Stomach (tissue), 4 donors: ENCODE measurements around the gene UBE2S.

Source experiments
- EP300 ChIP-seq: sonication (generic); formaldehyde crosslinking; IDR thresholded peaks from one replicate; pipeline ENCODE4 v1.6.1; 2017; ENCODE audit warnings: antibody characterized with exemption
- POLR2AphosphoS5 ChIP-seq, 3 donors: sonication (generic); formaldehyde crosslinking; IDR thresholded peaks; one replicate each; pipeline ENCODE4 v1.6.1; 2016; ENCODE audit warnings: antibody characterized with exemption in 3 of 3
- TF ChIP-seq, protein P1 (sequence below), 7 experiments: fragments of 450-650 bp in 4 of 7; fragments of 200-600 bp in 3 of 7; sonication (generic) in 3 of 7; IDR thresholded peaks; one replicate each; pipeline ENCODE4 v1.5.1; 2016 to 2019; ENCODE audit warnings: antibody characterized with exemption in 7 of 7, control low read depth in 2 of 7, mild to moderate bottlenecking in 1 of 7

DNA sequence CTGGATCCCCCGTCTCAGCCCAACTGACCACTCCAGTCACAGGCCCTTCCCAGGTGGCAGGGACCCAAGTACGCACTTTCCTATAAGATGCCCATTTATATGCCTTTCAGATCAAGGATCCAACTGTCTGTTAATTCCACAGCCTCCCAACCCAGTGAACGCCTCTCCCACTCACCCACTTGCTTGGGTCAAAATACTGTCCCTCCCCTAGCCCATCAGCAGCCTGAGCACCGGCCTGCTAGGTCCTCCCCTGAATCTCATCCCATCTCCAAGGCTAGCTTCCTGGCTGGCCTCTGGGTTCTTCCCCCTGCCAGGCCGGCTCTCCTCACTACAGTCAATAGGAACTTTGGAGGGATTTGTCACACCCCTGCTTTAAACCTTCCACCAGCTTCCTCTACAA is 1.9 kb downstream of the UBE2S start:
- TF ChIP-seq, protein P1, sequence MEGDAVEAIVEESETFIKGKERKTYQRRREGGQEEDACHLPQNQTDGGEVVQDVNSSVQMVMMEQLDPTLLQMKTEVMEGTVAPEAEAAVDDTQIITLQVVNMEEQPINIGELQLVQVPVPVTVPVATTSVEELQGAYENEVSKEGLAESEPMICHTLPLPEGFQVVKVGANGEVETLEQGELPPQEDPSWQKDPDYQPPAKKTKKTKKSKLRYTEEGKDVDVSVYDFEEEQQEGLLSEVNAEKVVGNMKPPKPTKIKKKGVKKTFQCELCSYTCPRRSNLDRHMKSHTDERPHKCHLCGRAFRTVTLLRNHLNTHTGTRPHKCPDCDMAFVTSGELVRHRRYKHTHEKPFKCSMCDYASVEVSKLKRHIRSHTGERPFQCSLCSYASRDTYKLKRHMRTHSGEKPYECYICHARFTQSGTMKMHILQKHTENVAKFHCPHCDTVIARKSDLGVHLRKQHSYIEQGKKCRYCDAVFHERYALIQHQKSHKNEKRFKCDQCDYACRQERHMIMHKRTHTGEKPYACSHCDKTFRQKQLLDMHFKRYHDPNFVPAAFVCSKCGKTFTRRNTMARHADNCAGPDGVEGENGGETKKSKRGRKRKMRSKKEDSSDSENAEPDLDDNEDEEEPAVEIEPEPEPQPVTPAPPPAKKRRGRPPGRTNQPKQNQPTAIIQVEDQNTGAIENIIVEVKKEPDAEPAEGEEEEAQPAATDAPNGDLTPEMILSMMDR (IDR thresholded peaks at IDR 0.05): no peak
- no peak for TF ChIP-seq EP300
- no peak for TF ChIP-seq POLR2AphosphoS5 (IDR thresholded peaks at IDR 0.05)
